Natural killer cell (primary cell): Measurements from ENCODE around the gene FRAT1. TPM values are rescaled to one million over a fixed set of nuclear protein-coding genes. Genes with fewer than 3 reads are reported as not detected.

Experiments
- ATAC-seq, 3 donors: fragments of 150-1000 bp in 2 of 3; fragments of 200-7000 bp in 1 of 3; cut with Tn5 transposase; 1 replicate in 1 of 3; 2 replicates in 2 of 3; pipeline ENCODE4 v1.10.0; 2021; ENCODE audit warnings: mild to moderate bottlenecking in 2 of 3, moderate library complexity in 2 of 3
- DNase-seq, 2 donors: peaks; one replicate each; pipeline versions ENCODE4 v3.0.0 to v3.0.0-alpha.2; 2013 to 2021; ENCODE audit warnings: mixed read lengths in 1 of 2
- H3K27ac ChIP-seq: one replicate; pipeline ENCODE4 v1.5.1; 2013; ENCODE audit warnings: mild to moderate bottlenecking, low read length
- H3K27me3 ChIP-seq: one replicate; pipeline ENCODE4 v1.6.1; 2013; ENCODE audit warnings: low read length; ENCODE audit not compliant: control insufficient read depth, insufficient read depth
- H3K36me3 ChIP-seq: one replicate; pipeline ENCODE4 v1.6.1; 2013; ENCODE audit warnings: low read length; ENCODE audit not compliant: control insufficient read depth, insufficient read depth
- H3K4me1 ChIP-seq: one replicate; pipeline ENCODE4 v1.6.1; 2013; ENCODE audit warnings: low read length; ENCODE audit not compliant: control insufficient read depth, insufficient read depth
- H3K4me3 ChIP-seq: one replicate; pipeline ENCODE4 v1.5.1; 2013; ENCODE audit warnings: low read length
- H3K9me3 ChIP-seq: one replicate; pipeline ENCODE4 v1.6.1; 2013; ENCODE audit warnings: low read length; ENCODE audit not compliant: control insufficient read depth, insufficient read depth
- H3K27ac Mint-ChIP-seq, 2 donors: one replicate each; pipeline ENCODE4 v1.8.0; 2022; ENCODE audit warnings: mild to moderate bottlenecking in 2 of 2, mixed read lengths in 2 of 2, moderate library complexity in 1 of 2
- H3K27me3 Mint-ChIP-seq, 2 donors: one replicate each; pipeline ENCODE4 v1.8.0; 2022; ENCODE audit warnings: low read depth in 2 of 2, mixed read lengths in 2 of 2
- H3K36me3 Mint-ChIP-seq: one replicate; pipeline ENCODE4 v1.8.0; 2022; ENCODE audit warnings: mixed read lengths
- H3K4me1 Mint-ChIP-seq, 2 donors: one replicate each; pipeline ENCODE4 v1.8.0; 2022; ENCODE audit warnings: mixed read lengths in 2 of 2
- H3K4me3 Mint-ChIP-seq: one replicate; pipeline ENCODE4 v1.8.0; 2022; ENCODE audit warnings: mild to moderate bottlenecking, moderate library complexity, mixed read lengths
- H3K9me3 Mint-ChIP-seq, 2 donors: one replicate each; pipeline ENCODE4 v1.8.0; 2022; ENCODE audit warnings: mixed read lengths in 2 of 2
- CTCF ChIP-seq: fragments of 200-600 bp; IDR thresholded peaks from one replicate; pipeline ENCODE4 v1.8.0; 2022; ENCODE audit warnings: antibody characterized with exemption
- WGBS: methylation state at CpG from one replicate; pipeline ENCODE4 v1.1.7; 2013; ENCODE audit warnings: missing lambda C conversion rate; ENCODE audit not compliant: insufficient coverage; 5-methylcytosine and 5-hydroxymethylcytosine counted together
- intact Hi-C: fragments of 100-400 bp; cut with micrococcal nuclease; formaldehyde crosslinking; loops from one replicate; pipeline ENCODE4 v1.14.2; 2022
- total RNA-seq, 4 donors: library from RNA; stranded (reverse); fragments of 120-200 nt in 1 of 4; gene quantifications; one replicate each; pipeline versions ENCODE4 v1.2.3 to v1.2.4, GENCODE V29; 2013 to 2022

The FRAT1 gene
- total RNA-seq, 3 donors from 2014 or later (not counting 1 experiment from before 2014, with no cell fraction given), result 26.0 to 45.0 (median 32.1) TPM

DNA sequence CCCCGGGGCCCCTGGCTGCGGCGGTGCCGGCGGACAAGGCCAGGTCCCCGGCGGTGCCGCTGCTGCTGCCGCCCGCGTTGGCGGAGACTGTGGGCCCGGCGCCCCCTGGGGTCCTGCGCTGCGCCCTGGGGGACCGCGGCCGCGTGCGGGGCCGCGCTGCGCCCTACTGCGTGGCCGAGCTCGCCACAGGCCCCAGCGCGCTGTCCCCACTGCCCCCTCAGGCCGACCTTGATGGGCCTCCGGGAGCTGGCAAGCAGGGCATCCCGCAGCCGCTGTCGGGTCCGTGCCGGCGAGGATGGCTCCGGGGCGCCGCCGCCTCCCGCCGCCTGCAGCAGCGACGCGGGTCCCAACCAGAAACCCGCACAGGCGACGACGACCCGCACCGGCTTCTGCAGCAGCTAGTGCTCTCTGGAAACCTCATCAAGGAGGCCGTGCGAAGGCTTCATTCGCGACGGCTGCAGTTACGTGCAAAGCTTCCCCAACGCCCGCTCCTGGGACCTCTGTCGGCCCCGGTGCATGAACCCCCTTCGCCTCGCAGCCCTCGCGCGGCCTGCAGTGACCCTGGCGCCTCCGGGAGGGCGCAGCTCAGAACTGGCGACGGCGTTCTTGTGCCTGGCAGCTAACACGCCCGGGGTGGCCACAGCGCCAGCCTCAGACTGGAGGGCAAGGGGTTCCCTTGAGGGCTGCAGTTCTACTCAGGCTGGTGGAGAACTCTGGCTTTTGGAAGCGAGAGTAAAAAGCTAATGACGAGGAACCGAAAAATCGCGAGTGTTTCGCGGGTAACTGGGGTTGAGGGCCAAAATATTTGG is 804 bp downstream of the FRAT1 start:
- peaks cover 33% of the 10 kb centered on the region for H3K4me1 ChIP-seq
- peak overlapping the region; percentile 93 for H3K4me3 Mint-ChIP-seq
- no peaks in the 10 kb centered on the region for H3K36me3 Mint-ChIP-seq
- H3K4me3 ChIP-seq, result peak overlapping the region; percentile 59
- H3K27me3 Mint-ChIP-seq, result no peaks in the 10 kb centered on the region
- H3K4me1 Mint-ChIP-seq, result peaks cover 33% of the 10 kb centered on the region in 2 donors
- under 1% methylated on average over 83 of the region's 83 CpGs for WGBS
- no peak for TF ChIP-seq CTCF
- no peaks in the 10 kb centered on the region for H3K36me3 ChIP-seq
- no peaks in the 10 kb centered on the region for H3K27me3 ChIP-seq
- no peaks in the 10 kb centered on the region for H3K9me3 Mint-ChIP-seq
- H3K27ac ChIP-seq, result peak overlapping the region; percentile 60
- ATAC-seq (peak; percentile 45 to 57 (median 53)), DNase-seq (peak; percentile 64 to 83)
- H3K9me3 ChIP-seq, result no peaks in the 10 kb centered on the region
- intact Hi-C loops, result loop anchor here (1.0 to 2.0 kb wide), 3 partner anchors 12 to 321 kb away; partner anchors contain the start of genes ARHGAP19 and PI4K2A
- H3K27ac Mint-ChIP-seq, result peak overlapping the region; percentile 88 to 92

DNA sequence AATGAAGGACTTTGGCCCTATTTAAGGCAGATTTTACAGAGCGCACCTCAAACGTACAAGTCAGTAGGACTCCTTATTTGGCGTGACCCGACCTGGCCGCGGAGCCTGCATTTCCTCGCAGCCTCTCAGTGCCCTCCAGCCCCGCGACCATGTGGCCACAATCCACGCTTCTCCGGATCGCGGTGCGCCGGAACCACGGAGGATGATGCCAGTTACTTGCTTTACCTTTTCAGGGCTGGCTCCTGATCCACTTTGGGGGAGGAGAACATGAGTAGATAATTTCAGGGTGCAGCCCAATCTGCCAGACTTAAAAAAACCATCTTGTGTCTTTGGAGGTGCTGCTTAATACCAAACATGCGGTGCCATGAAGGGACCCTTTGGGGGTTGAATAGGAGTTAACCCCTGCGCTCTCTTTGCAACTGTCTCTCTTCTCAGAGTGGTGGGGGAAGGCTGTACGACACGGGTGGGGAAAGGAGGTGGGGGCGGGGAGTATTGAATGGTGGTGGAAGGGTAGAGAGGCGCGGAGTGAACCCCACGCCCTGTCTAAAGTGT is 1.5 kb downstream of the FRAT1 start:
- H3K27me3 Mint-ChIP-seq, result no peaks in the 10 kb centered on the region
- no peaks in the 10 kb centered on the region for H3K36me3 Mint-ChIP-seq
- no peaks in the 10 kb centered on the region for H3K9me3 Mint-ChIP-seq
- 4% methylated on average over 24 of the region's 24 CpGs for WGBS
- DNase-seq (no peak), ATAC-seq (peak in 1 of 3 donors; percentile 2)
- intact Hi-C loops, result loop anchor here (1.0 kb wide), 2 partner anchors 12 to 28 kb away; partner anchors contain the start of gene ARHGAP19
- H3K27ac Mint-ChIP-seq, result peak overlapping the region; percentile 88 to 92
- TF ChIP-seq CTCF, result no peak
- peak overlapping the region; percentile 60 for H3K27ac ChIP-seq
- H3K4me1 ChIP-seq, result peaks cover 33% of the 10 kb centered on the region
- H3K4me1 Mint-ChIP-seq, result peaks cover 33% of the 10 kb centered on the region in 2 donors
- peak overlapping the region; percentile 59 for H3K4me3 ChIP-seq
- H3K27me3 ChIP-seq, result no peaks in the 10 kb centered on the region
- no peaks in the 10 kb centered on the region for H3K36me3 ChIP-seq
- H3K9me3 ChIP-seq, result no peaks in the 10 kb centered on the region
- H3K4me3 Mint-ChIP-seq, result peak overlapping the region; percentile 93

DNA sequence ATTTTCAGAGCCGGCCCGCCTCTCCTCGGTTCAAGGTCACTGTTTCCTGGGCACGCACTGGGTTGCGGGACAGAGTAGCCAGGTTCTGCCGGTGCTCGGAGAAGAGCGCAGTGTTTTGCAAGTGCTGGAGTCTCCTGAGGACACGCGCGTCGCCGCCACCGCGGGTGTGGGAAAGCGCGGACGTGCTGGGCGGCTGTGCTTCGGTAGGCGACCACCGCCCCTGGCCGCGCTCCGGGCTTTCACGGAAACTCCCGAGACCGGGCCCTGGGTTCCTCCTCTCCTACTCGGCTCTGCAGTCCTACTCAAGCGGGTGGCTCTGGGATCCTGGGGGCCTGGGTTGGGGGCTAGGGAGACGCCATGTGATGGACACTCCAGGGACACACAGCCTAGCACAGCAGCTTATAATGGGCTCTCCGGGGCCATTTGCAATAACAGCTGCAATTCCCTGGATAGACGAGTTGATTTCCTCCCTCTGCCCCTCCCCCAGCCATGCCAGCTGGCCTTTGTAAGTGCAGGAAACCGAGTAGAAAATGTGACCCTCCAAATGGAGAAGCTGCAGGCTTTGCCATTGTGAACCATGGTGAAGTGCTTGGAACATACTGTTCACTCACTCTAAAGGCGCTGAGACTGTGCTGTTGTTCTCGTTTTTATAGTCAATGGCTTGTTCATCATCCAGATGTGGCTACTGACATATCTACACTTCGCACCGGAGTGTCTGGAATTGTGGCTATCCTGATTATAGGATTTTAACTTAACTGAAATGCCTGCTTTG is 2.1 kb downstream of the FRAT1 start:
- DNase-seq, result peak; percentile 21 to 36
- TF ChIP-seq CTCF, result no peak
- no peaks in the 10 kb centered on the region for H3K9me3 ChIP-seq
- intact Hi-C loops, result no loop called here
- no peaks in the 10 kb centered on the region for H3K36me3 Mint-ChIP-seq
- peak overlapping the region; percentile 59 for H3K4me3 ChIP-seq
- no peak for ATAC-seq
- H3K4me1 Mint-ChIP-seq, result peaks cover 33 to 37% of the 10 kb centered on the region in 2 donors
- peak overlapping the region; percentile 93 for H3K4me3 Mint-ChIP-seq
- no peaks in the 10 kb centered on the region for H3K36me3 ChIP-seq
- peak overlapping the region; percentile 88 to 92 for H3K27ac Mint-ChIP-seq
- no peak overlapping the region for H3K27ac ChIP-seq
- peaks cover 33% of the 10 kb centered on the region for H3K4me1 ChIP-seq
- H3K27me3 Mint-ChIP-seq, result no peaks in the 10 kb centered on the region
- no peaks in the 10 kb centered on the region for H3K9me3 Mint-ChIP-seq
- WGBS, result 13% methylated on average over 38 of the region's 38 CpGs
- no peaks in the 10 kb centered on the region for H3K27me3 ChIP-seq
